ENCODE results near the gene ISX. TPM values are rescaled to one million over a fixed set of nuclear protein-coding genes. Genes with fewer than 3 reads are reported as not detected.

The ISX gene
- total RNA-seq, 1 experiment from 2014 or later = not detected

DNA sequence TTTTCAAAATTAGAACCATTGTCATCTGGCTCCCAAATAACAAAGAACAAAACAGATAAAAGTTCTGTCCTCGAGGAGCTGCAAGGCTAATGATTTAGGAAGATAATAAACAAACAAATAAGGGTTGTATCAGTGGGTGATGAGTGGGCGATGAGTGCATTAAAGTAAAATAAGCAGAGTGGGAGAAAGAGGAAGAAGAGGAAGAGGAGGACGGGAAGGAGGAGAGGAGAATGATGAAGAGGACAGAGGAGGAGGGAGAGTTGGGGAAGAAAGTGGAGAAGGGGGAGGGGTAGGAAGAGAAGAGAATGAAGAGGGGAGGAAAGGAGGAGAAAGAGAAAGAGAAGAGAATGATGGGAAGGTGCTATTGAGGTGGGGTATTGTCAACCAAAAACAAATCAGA lies 33.4 kb upstream of the ISX start:
- POLR2A ChIA-PET = no interaction called here
- H3K9me3 Mint-ChIP-seq (ENCODE audit: unreplicated experiment) = peaks cover 50% of the 10 kb centered on the region
- no peaks in the 10 kb centered on the region for H3K27me3 Mint-ChIP-seq (ENCODE audit: insufficient read depth, unreplicated experiment)
- no peak overlapping the region for H3K4me3 Mint-ChIP-seq (ENCODE audit: unreplicated experiment)
- H3K36me3 Mint-ChIP-seq (ENCODE audit: insufficient read depth, unreplicated experiment) = no peaks in the 10 kb centered on the region
- no peaks in the 10 kb centered on the region for H3K4me1 Mint-ChIP-seq (ENCODE audit: insufficient read depth, unreplicated experiment)
- CTCF ChIA-PET = no interaction called here
- no peak for TF ChIP-seq CTCF (IDR thresholded peaks at IDR 0.05; ENCODE audit: unreplicated experiment)
- intact Hi-C loops (cut with micrococcal nuclease) = no loop called here
- H3K27ac Mint-ChIP-seq (ENCODE audit: low read depth, unreplicated experiment) = no peak overlapping the region
- no TSS peak for BruUV-seq (replicated peaks)
- DNase-seq (ENCODE audit: unreplicated experiment) = no peak

- no peak for DNase-seq (ENCODE audit: unreplicated experiment)
- BruUV-seq (replicated peaks) = no TSS peak
- H3K4me3 Mint-ChIP-seq (ENCODE audit: unreplicated experiment) = no peak overlapping the region
- H3K36me3 Mint-ChIP-seq (ENCODE audit: insufficient read depth, unreplicated experiment) = no peaks in the 10 kb centered on the region
- no peaks in the 10 kb centered on the region for H3K4me1 Mint-ChIP-seq (ENCODE audit: insufficient read depth, unreplicated experiment)
- no peak for TF ChIP-seq CTCF (IDR thresholded peaks at IDR 0.05; ENCODE audit: unreplicated experiment)
- H3K27ac Mint-ChIP-seq (ENCODE audit: low read depth, unreplicated experiment) = no peak overlapping the region
- ChIA-PET CTCF (no interaction called here), POLR2A (no interaction called here)
- H3K9me3 Mint-ChIP-seq (ENCODE audit: unreplicated experiment) = peaks cover 40% of the 10 kb centered on the region
- H3K27me3 Mint-ChIP-seq (ENCODE audit: insufficient read depth, unreplicated experiment) = no peaks in the 10 kb centered on the region
- intact Hi-C loops (cut with micrococcal nuclease) = no loop called here
Observed at GRCh38 chr22:35033635-35034296, 32.2 kb upstream of the ISX start.

DNA sequence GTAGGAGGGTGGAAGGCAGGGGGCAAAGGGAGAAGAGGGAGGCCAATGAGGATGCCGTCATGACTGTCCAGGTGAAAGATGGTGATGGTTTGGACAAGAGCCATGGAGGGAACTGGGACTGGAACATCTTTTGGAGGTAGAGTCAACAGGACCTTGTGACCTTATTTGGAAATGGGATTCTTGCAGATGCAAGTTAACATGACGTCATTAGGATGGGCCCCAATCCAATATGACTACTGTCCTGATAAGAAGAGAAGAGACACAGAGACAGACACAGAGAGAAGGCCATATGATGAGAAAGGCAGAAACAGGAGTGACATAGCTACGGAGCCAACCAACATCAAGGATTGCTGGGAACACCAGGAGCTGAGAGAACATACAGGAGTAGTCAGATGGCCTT lies 31.0 kb upstream of the ISX start:
- ChIA-PET POLR2A (no interaction called here), CTCF (interaction anchor here (0.8 kb wide), 1 partner anchor 1986 kb away, joined by 3 read pairs; no protein-coding TSS in a partner anchor)
- no peaks in the 10 kb centered on the region for H3K27me3 Mint-ChIP-seq (ENCODE audit: insufficient read depth, unreplicated experiment)
- intact Hi-C loops (cut with micrococcal nuclease) = no loop called here
- TF ChIP-seq CTCF (IDR thresholded peaks at IDR 0.05; ENCODE audit: unreplicated experiment) = no peak
- DNase-seq (ENCODE audit: unreplicated experiment) = no peak
- no peak overlapping the region for H3K4me3 Mint-ChIP-seq (ENCODE audit: unreplicated experiment)
- H3K4me1 Mint-ChIP-seq (ENCODE audit: insufficient read depth, unreplicated experiment) = no peaks in the 10 kb centered on the region
- BruUV-seq (replicated peaks) = no TSS peak
- peaks cover 30% of the 10 kb centered on the region for H3K9me3 Mint-ChIP-seq (ENCODE audit: unreplicated experiment)
- H3K36me3 Mint-ChIP-seq (ENCODE audit: insufficient read depth, unreplicated experiment) = no peaks in the 10 kb centered on the region
- no peak overlapping the region for H3K27ac Mint-ChIP-seq (ENCODE audit: low read depth, unreplicated experiment)

- H3K27ac Mint-ChIP-seq (ENCODE audit: low read depth, unreplicated experiment) = no peak overlapping the region
- H3K4me3 Mint-ChIP-seq (ENCODE audit: unreplicated experiment) = no peak overlapping the region
- H3K9me3 Mint-ChIP-seq (ENCODE audit: unreplicated experiment) = peaks cover 44% of the 10 kb centered on the region
- H3K36me3 Mint-ChIP-seq (ENCODE audit: insufficient read depth, unreplicated experiment) = no peaks in the 10 kb centered on the region
- no peaks in the 10 kb centered on the region for H3K4me1 Mint-ChIP-seq (ENCODE audit: insufficient read depth, unreplicated experiment)
- intact Hi-C loops (cut with micrococcal nuclease) = no loop called here
- H3K27me3 Mint-ChIP-seq (ENCODE audit: insufficient read depth, unreplicated experiment) = no peaks in the 10 kb centered on the region
- ChIA-PET CTCF (no interaction called here), POLR2A (no interaction called here)
- no peak for DNase-seq (ENCODE audit: unreplicated experiment)
- BruUV-seq (replicated peaks) = no TSS peak
- no peak for TF ChIP-seq CTCF (IDR thresholded peaks at IDR 0.05; ENCODE audit: unreplicated experiment)
Observed at GRCh38 chr22:35037089-35037488, 28.9 kb upstream of the ISX start.

Measured in MCF 10A (cell line).